ENCODE data around the gene DAB2IP.
"Not testable (repeated sequence)": the region's sequence is repeated elsewhere in the genome, so short reads cannot be mapped to it uniquely, and the experiment has no call there.

DAB2IP gene

GRCh38 chr9:121643473-121643872 lies 8.0 kb upstream of the DAB2IP start:
- no peak for DNase-seq (ENCODE audit: low read depth in 2 of 3, low spot score in 1 of 3)

DNA sequence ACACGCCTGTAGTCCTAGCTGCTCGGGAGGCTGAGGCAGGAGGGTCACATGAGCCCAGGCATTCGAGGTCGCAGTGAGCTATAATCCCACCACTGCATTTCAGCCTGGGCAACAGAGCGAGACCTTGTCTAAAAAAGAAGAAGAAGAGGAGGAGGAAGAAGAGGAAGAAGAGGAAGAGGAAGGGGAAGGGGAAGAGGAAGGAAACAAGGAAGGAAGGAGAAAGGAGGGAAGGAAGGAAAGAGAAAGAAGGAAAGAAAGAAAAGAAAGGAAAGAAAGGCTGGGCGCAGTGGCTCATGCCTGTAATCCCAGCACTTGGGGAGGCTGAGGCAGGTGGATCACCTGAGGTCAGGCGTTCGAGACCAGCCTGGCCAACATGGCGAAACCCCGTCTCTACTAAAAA lies 7.4 kb upstream of the DAB2IP start:
- not testable (repeated sequence) for DNase-seq (ENCODE audit: low read depth in 2 of 3, low spot score in 1 of 3)

GRCh38 chr9:121645003-121645402 lies 6.4 kb upstream of the DAB2IP start:
- no peak for DNase-seq (ENCODE audit: low read depth in 2 of 3, low spot score in 1 of 3)

DNA sequence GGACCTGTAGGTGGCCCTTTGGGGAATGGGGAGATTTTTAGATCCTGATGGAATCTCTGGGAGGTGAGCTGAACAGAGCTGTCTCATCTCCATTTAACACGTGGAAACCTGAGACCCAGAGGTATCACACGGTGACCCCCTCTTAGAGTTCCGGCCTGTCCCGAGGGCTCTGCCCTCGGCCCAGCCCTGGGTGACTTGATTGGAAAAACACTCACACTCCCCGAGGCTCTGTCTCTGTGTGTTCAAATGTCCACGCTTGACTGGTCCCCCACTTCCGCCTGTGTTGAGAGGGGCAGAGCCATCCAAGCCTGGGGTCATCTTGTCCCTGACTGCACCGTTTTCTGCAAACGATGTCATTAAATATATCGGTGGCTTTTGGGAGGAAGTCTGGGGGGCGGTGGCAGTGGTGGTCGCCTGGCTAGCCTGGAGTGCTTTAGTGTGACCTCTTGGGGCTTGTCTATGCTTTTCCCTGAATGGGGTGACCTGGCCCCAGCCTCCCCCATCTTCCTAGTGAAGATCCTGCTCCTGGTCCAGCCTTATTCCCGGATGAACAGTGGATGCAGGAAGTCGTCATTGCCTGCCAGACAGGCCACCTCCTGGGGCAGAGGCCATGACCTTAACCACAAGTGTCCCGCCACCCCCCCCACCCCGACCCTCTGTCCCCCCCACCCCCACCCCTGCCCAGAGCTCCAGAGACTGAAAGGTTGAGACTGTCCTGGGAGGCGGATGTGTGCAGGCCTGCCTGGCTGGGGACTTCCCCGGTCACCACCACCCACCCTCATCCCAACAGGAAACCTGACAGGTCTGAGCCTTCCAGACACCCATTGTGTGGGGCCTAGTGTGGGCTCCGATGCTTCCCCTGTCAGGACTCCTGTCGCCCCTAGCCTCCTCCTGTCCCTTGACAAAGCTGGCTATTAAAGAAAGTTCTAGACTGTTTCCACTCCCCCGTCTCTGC lies 5.3 kb upstream of the DAB2IP start:
- no peak for DNase-seq (ENCODE audit: low read depth in 2 of 3, low spot score in 1 of 3)

GRCh38 chr9:121646992-121647391 lies 4.4 kb upstream of the DAB2IP start:
- DNase-seq (ENCODE audit: low read depth in 2 of 3, low spot score in 1 of 3): no peak

DNA sequence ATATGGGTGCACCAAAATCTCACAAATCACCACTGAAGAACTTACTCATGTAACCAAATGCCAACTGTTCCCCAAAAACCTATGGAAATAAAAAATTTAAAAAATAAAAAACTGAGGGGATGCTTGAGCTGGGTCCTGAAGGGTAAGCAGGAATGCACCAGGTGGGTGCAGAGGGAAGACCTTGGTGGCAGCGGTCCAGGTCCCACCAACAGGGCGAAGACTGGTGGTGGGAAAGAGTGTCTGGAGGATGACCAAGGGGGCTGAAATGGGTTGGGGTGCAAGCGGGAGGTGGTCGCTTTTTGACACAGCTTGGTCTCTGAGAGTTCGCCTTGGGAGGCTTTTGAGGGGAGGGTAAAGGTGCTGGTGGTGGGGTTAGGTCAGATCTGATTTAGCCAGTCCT lies 3.3 kb upstream of the DAB2IP start:
- DNase-seq (ENCODE audit: low read depth in 2 of 3, low spot score in 1 of 3): no peak

DNA sequence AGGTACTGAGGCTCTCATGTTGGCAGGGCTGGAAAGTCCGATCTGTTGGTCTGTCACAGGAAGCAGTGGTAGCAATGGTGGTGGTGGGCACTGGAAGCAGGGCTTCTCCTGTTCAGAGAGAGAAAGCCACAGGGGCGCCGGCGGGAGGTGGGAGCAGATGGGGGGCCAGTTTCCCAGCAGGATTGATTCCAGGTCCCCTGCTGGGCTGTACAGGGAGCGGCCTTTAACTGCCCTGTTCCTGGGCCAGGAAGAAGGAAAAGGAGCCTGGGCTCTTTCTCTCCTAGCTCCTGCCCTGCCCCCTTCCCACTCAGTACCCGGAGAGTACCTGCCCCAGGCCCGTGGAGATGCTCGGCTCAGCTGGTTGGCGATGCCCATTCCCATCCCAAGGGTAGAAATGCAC lies 2.6 kb upstream of the DAB2IP start:
- DNase-seq (ENCODE audit: low read depth in 2 of 3, low spot score in 1 of 3): no peak

- DNase-seq (ENCODE audit: low read depth in 2 of 3, low spot score in 1 of 3): no peak
These were observed 1.8 kb upstream of the DAB2IP start for GRCh38 chr9:121649476-121650216.

- peak in 1 of 3 donors; percentile 5 for DNase-seq (ENCODE audit: low read depth in 2 of 3, low spot score in 1 of 3)
These were observed 1.0 kb upstream of the DAB2IP start for GRCh38 chr9:121650217-121651007.

DNA sequence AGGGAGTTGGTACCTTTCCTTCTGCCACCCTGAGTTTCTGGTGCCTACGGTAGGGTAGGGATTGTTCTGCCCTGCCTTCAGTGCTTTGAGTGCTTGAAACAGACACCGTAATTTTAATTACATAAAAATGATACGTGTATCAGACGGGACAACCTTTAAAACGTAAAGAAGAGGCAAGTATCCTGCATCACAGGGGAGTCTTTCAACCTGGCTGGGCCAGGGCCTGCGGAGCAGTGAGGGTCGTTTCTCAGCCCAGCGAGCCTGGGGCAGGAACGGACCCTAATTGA lies 483 bp upstream of the DAB2IP start:
- no peak for DNase-seq (ENCODE audit: low read depth in 2 of 3, low spot score in 1 of 3)

- no peak for DNase-seq (ENCODE audit: low read depth in 2 of 3, low spot score in 1 of 3)
These were observed 795 bp downstream of the DAB2IP start for GRCh38 chr9:121652021-121652837.

DNA sequence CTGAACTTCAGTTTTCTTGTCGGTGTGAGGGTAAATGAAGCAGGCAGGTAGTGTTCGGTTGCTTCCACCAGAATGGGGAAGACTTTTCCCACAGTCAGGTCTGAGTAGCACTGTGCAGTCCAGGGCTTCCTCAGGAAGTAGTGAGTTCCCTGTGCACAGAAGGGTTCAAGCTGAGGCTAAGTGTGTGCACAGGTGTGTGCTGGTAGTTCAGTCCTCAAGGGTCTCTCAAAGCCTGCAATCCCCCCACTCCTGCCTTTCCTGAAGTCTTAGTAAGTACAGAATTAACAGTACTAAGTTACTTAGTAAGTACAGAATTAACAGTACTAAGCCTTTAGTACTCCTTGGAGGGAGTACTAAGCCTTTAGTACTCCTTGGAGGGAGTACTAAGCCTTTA lies 1.4 kb downstream of the DAB2IP start:
- DNase-seq (ENCODE audit: low read depth in 2 of 3, low spot score in 1 of 3): no peak

GRCh38 chr9:121654499-121655140 lies 3.2 kb downstream of the DAB2IP start:
- DNase-seq (ENCODE audit: low read depth in 2 of 3, low spot score in 1 of 3): no peak

GRCh38 chr9:121655231-121655755 lies 3.9 kb downstream of the DAB2IP start:
- no peak for DNase-seq (ENCODE audit: low read depth in 2 of 3, low spot score in 1 of 3)

DNA sequence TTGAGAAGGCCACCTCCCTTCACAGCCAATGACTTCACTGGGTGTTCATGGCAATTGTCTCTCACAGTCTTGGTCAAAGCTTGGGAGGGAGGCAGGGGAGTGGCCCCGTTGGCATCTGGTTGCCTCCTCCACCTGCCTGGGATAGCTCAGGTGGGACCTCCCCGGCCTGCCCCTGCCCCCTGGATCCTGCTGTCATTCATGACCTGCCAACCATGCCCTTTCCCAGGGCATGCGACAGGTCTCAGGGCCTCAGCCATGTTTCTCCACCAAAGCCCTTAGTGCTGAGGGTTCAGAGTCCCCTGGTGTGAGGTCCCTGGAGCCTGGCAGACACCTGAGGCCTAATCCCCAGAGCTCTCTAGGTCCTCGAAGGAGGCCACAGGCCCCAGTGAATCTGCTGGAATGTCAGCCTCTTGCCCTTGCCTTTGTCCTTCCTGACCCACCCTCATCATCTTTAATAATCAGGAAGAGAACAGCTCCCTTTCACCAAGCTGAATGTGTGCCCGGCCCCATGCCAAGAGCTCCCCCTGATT lies 5.6 kb downstream of the DAB2IP start:
- no peak for DNase-seq (ENCODE audit: low read depth in 2 of 3, low spot score in 1 of 3)

GRCh38 chr9:121658166-121658565 lies 6.7 kb downstream of the DAB2IP start:
- no peak for DNase-seq (ENCODE audit: low read depth in 2 of 3, low spot score in 1 of 3)

DNA sequence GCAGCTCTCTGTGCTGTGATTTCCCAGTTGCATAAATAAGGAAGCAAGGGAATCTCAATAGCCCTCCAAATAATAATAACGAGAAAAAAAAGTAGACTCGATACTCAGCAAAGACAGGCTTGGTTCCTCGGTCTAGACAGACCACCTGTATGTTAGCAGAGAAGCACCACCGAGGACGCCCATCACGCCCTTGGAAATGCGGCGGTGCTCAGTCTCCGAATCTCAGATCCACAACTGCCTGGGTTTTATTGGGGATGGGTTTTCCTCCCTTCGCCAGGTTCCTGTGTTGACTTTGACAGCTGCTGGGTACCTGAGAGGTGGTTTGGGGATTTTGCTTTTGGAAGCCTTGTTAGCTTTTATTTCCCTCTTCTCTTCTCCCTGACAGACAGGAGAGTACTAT lies 7.2 kb downstream of the DAB2IP start:
- no peak for DNase-seq (ENCODE audit: low read depth in 2 of 3, low spot score in 1 of 3)

DNA sequence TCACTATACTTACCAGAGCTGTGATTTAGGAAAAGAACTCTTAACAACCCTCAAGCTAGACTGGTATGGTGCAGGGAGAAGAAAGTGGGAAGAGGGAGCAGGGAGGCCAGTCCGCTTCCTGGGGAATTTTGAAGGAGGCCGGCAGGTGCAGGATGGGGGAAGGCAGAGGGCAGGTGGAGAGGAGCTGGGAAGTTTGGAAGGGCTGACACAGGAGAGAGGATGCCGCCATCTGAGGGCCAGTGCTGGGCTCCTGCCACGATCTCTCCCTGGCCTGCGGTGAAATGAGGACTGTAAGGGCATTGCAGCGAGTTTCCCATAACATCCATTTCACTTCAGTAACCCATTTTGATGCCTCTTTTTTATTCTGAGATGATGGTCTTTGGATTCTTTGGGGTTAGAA lies 8.9 kb downstream of the DAB2IP start:
- DNase-seq (ENCODE audit: low read depth in 2 of 3, low spot score in 1 of 3): no peak

DNA sequence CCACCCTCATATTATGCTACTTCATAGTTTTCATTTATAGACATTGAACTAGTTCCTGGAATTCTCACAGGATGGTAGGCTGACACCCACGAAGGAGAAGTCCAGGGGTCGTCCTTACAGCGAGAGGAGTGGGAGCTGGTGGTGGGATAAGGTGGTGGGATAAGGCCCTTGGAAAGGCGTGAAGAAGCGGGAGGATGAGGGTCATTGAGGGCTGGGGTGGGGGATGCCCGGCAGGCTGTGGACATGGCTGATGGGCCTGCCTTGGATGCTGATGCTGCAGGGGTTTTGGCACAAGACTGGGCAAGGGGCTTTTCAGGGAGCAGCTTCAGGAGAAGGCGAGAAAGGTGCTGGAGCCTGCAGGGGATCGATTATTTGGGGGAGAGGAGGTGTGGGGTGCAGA lies 9.4 kb downstream of the DAB2IP start:
- DNase-seq (ENCODE audit: low read depth in 2 of 3, low spot score in 1 of 3): no peak

DNA sequence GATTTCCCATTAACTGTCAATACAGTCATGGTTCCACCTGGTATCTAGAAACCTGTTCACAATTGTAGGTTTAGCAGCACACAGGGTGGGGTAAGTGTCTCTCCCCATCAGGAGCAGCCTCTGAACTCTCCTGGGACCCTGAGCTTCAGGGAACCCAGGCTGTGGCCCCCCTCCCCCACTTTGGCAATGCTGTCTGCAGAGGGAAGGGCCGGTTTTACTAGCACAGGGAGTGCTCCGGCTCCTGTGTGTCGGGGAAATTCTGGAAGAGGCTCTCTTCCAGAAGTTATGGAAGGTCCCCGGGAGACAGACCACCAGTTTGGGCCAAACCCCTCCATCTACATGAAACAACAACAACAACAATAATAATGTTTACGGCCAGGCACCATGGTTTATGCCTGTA lies 9.9 kb downstream of the DAB2IP start:
- no peak for DNase-seq (ENCODE audit: low read depth in 2 of 3, low spot score in 1 of 3)

Measured in stimulated activated CD4-positive, alpha-beta T cell treated with anti-CD3 and anti-CD28 coated beads, Interleukin-12 subunit alpha, Interleukin-12 subunit beta, amount 100 ng/mL, for 48 hours (primary cell).